Stomach (tissue), 4 donors: ENCODE results near the gene AFF4.

ENCODE experiments used
- CTCF ChIP-seq, 7 experiments: fragments of 450-650 bp in 4 of 7; fragments of 200-600 bp in 3 of 7; sonication (generic) in 3 of 7; IDR thresholded peaks; one replicate each; pipeline ENCODE4 v1.5.1; 2016 to 2019; ENCODE audit warnings: antibody characterized with exemption in 7 of 7, control low read depth in 2 of 7, mild to moderate bottlenecking in 1 of 7
- POLR2A ChIP-seq, 4 donors: fragments of 450-650 bp; IDR thresholded peaks; one replicate each; pipeline ENCODE4 v1.6.1; 2016; ENCODE audit warnings: antibody characterized with exemption in 4 of 4, control low read depth in 2 of 4, mild to moderate bottlenecking in 1 of 4, moderate library complexity in 1 of 4
- POLR2AphosphoS5 ChIP-seq, 3 donors: sonication (generic); formaldehyde crosslinking; IDR thresholded peaks; one replicate each; pipeline ENCODE4 v1.6.1; 2016; ENCODE audit warnings: antibody characterized with exemption in 3 of 3

- peak in 5 of 7 experiments; percentile 73 to 91 (median 86) for TF ChIP-seq CTCF (IDR thresholded peaks at IDR 0.05)
- TF ChIP-seq POLR2A (IDR thresholded peaks at IDR 0.05), result no peak
- peak in 2 of 3 donors; percentile 46 to 67 for TF ChIP-seq POLR2AphosphoS5 (IDR thresholded peaks at IDR 0.05)
Measured at GRCh38 chr5:132829742-132830435, 133.5 kb downstream of the AFF4 start.
